ENCODE results near the gene CTPS1. TPM values are rescaled to one million over a fixed set of nuclear protein-coding genes. Genes with fewer than 3 reads are reported as not detected.

CTPS1 gene
- total RNA-seq, result 15.2 and 20.7 TPM in 2 replicates

GRCh38 chr1:40979241-40980067, at the start of gene CTPS1:
TSS of gene CTPS1 (plus strand) at chr1:40979696. CDS start at chr1:40983291, 3,595 bp downstream.

GRCh38 chr1:41021526-41022308, 42.2 kb downstream of the CTPS1 start, which contains the start of gene SLFNL1:
TSS of gene SLFNL1 (minus strand) at chr1:41021725. CDS start at chr1:41020660, 1,065 bp downstream.

Other genes starting within 250 kb of the CTPS1 start
- gene KCNQ4, start 195.9 kb upstream of the CTPS1 start, total RNA-seq, result 0.10 TPM in 1 of 2 replicates, not detected in the other
- gene CITED4, start 117.3 kb upstream of the CTPS1 start, total RNA-seq, result 4.3 and 7.2 TPM in 2 replicates
- 0.12 and 0.15 TPM in 2 replicates for gene SLFNL1, start 42.0 kb downstream of the CTPS1 start, total RNA-seq